ENCODE measurements around the gene NFASC. TPM values are rescaled to one million over a fixed set of nuclear protein-coding genes. Genes with fewer than 3 reads are reported as not detected.

Gene NFASC
- total and polyA plus RNA-seq, 2 donors, result 0.14 to 1.4 TPM

GRCh38 chr1:204848579-204848978, 22.1 kb upstream of the NFASC start:
- WGBS, result 89% methylated on average over 5 of the region's 5 CpGs

GRCh38 chr1:204852854-204853253, 17.8 kb upstream of the NFASC start:
- Histone ChIP-seq H3K36me3 (ENCODE audit: control insufficient read depth in 2 of 2, insufficient read depth in 2 of 2, low read length in 1 of 2) (no peaks in the 10 kb centered on the region), H3K4me1 (ENCODE audit: control insufficient read depth in 2 of 2, insufficient read depth in 2 of 2, low read length in 2 of 2) (no peaks in the 10 kb centered on the region), H3K27ac (ENCODE audit: low read depth in 1 of 2, low read length in 1 of 2) (no peak overlapping the region), H3K9me3 (ENCODE audit: control insufficient read depth in 2 of 2, insufficient read depth in 1 of 2, low read length in 1 of 2) (no peaks in the 10 kb centered on the region), H3K4me3 (ENCODE audit: low read length in 2 of 2) (no peak overlapping the region), H3K27me3 (ENCODE audit: control insufficient read depth in 2 of 2, insufficient read depth in 1 of 2, low read length in 1 of 2) (peaks cover 0 to 9% of the 10 kb centered on the region in 2 donors)
- WGBS, result 92% methylated on average over 2 of the region's 2 CpGs
- no peak for DNase-seq (ENCODE audit: low read depth in 6 of 9, low spot score in 9 of 9)

More at GRCh38 chr1:204848579-204848978, 22.1 kb upstream of the NFASC start:
- Histone ChIP-seq H3K27me3 (ENCODE audit: control insufficient read depth in 2 of 2, insufficient read depth in 1 of 2, low read length in 1 of 2) (peaks cover 0 to 2% of the 10 kb centered on the region in 2 donors), H3K36me3 (ENCODE audit: control insufficient read depth in 2 of 2, insufficient read depth in 2 of 2, low read length in 1 of 2) (no peaks in the 10 kb centered on the region), H3K27ac (ENCODE audit: low read depth in 1 of 2, low read length in 1 of 2) (no peak overlapping the region), H3K9me3 (ENCODE audit: control insufficient read depth in 2 of 2, insufficient read depth in 1 of 2, low read length in 1 of 2) (no peaks in the 10 kb centered on the region), H3K4me1 (ENCODE audit: control insufficient read depth in 2 of 2, insufficient read depth in 2 of 2, low read length in 2 of 2) (no peaks in the 10 kb centered on the region), H3K4me3 (ENCODE audit: low read length in 2 of 2) (no peak overlapping the region)
- no peak for DNase-seq (ENCODE audit: low read depth in 6 of 9, low spot score in 9 of 9)

- no peaks in the 10 kb centered on the region for H3K36me3 ChIP-seq (ENCODE audit: control insufficient read depth in 2 of 2, insufficient read depth in 2 of 2, low read length in 1 of 2)
- DNase-seq (ENCODE audit: low read depth in 6 of 9, low spot score in 9 of 9), result no peak
- no peak overlapping the region for H3K4me3 ChIP-seq (ENCODE audit: low read length in 2 of 2)
- H3K27ac ChIP-seq (ENCODE audit: low read depth in 1 of 2, low read length in 1 of 2), result no peak overlapping the region
- peaks cover 0 to 9% of the 10 kb centered on the region in 2 donors for H3K27me3 ChIP-seq (ENCODE audit: control insufficient read depth in 2 of 2, insufficient read depth in 1 of 2, low read length in 1 of 2)
- H3K4me1 ChIP-seq (ENCODE audit: control insufficient read depth in 2 of 2, insufficient read depth in 2 of 2, low read length in 2 of 2), result no peaks in the 10 kb centered on the region
- 97% methylated on average over 1 of the region's 1 CpG for WGBS
- H3K9me3 ChIP-seq (ENCODE audit: control insufficient read depth in 2 of 2, insufficient read depth in 1 of 2, low read length in 1 of 2), result no peaks in the 10 kb centered on the region
Measured at GRCh38 chr1:204853436-204853835, 17.2 kb upstream of the NFASC start.

DNA sequence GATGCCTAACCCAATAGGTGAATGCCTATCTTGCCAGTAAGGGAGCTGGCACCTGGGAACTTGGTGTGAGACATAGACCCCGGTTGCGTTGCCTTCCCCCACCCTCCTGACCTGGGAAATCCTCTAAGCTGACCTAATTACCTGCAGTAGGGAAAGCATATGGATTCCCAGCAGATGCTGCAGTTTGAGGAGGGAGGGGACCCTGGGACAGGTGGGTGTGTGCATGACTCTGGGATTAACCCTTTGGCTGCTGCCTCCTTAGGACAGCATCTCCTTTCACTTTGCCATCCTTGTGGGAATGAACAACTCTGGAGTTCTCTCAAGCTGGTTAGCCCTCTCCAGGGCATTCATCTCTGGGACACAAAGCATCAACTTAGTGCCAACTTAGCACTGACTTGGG, 16.4 kb upstream of the NFASC start:
- 49% methylated on average over 2 of the region's 2 CpGs for WGBS

DNA sequence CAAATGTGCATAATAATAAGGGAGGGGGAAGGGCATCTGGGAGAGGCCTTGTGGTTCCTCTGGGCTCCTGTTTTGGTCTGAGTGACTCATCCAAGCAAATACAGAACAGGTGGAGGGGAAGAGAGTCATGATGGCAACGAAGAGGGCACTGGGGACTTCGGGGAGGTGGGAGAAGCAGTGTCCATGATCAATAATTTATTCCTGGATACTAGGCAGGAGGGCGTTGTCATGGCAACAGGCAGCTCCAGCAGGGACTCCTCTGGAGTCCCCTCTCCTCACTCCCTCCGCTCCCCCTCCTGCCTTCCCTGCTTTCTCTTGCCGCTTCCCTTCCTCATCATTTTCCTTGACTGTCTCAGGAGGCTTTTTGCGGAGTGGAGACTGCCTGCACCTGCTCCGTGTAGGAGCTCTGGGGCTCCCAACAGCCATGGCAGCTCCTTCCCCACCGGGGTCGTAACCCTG, 12.3 kb upstream of the NFASC start:
- no peak for DNase-seq (ENCODE audit: low read depth in 6 of 9, low spot score in 9 of 9)
- no peaks in the 10 kb centered on the region for H3K4me1 ChIP-seq (ENCODE audit: control insufficient read depth in 2 of 2, insufficient read depth in 2 of 2, low read length in 2 of 2)
- H3K36me3 ChIP-seq (ENCODE audit: control insufficient read depth in 2 of 2, insufficient read depth in 2 of 2, low read length in 1 of 2), result no peaks in the 10 kb centered on the region
- WGBS, result 73% methylated on average over 9 of the region's 9 CpGs
- H3K27me3 ChIP-seq (ENCODE audit: control insufficient read depth in 2 of 2, insufficient read depth in 1 of 2, low read length in 1 of 2), result peaks cover 0 to 11% of the 10 kb centered on the region in 2 donors
- no peaks in the 10 kb centered on the region for H3K9me3 ChIP-seq (ENCODE audit: control insufficient read depth in 2 of 2, insufficient read depth in 1 of 2, low read length in 1 of 2)
- H3K4me3 ChIP-seq (ENCODE audit: low read length in 2 of 2), result no peak overlapping the region
- H3K27ac ChIP-seq (ENCODE audit: low read depth in 1 of 2, low read length in 1 of 2), result no peak overlapping the region

More for the DNA sequence above, 16.4 kb upstream of the NFASC start:
- Histone ChIP-seq H3K36me3 (ENCODE audit: control insufficient read depth in 2 of 2, insufficient read depth in 2 of 2, low read length in 1 of 2) (no peaks in the 10 kb centered on the region), H3K27me3 (ENCODE audit: control insufficient read depth in 2 of 2, insufficient read depth in 1 of 2, low read length in 1 of 2) (peaks cover 0 to 13% of the 10 kb centered on the region in 2 donors), H3K9me3 (ENCODE audit: control insufficient read depth in 2 of 2, insufficient read depth in 1 of 2, low read length in 1 of 2) (no peaks in the 10 kb centered on the region), H3K4me3 (ENCODE audit: low read length in 2 of 2) (no peak overlapping the region), H3K4me1 (ENCODE audit: control insufficient read depth in 2 of 2, insufficient read depth in 2 of 2, low read length in 2 of 2) (no peaks in the 10 kb centered on the region), H3K27ac (ENCODE audit: low read depth in 1 of 2, low read length in 1 of 2) (no peak overlapping the region)
- DNase-seq (ENCODE audit: low read depth in 6 of 9, low spot score in 9 of 9), result no peak

GRCh38 chr1:204859861-204860267, 10.8 kb upstream of the NFASC start:
- WGBS, result 83% methylated on average over 4 of the region's 4 CpGs
- Histone ChIP-seq H3K36me3 (ENCODE audit: control insufficient read depth in 2 of 2, insufficient read depth in 2 of 2, low read length in 1 of 2) (no peaks in the 10 kb centered on the region), H3K27me3 (ENCODE audit: control insufficient read depth in 2 of 2, insufficient read depth in 1 of 2, low read length in 1 of 2) (peaks cover 0 to 7% of the 10 kb centered on the region in 2 donors), H3K4me1 (ENCODE audit: control insufficient read depth in 2 of 2, insufficient read depth in 2 of 2, low read length in 2 of 2) (no peaks in the 10 kb centered on the region), H3K9me3 (ENCODE audit: control insufficient read depth in 2 of 2, insufficient read depth in 1 of 2, low read length in 1 of 2) (no peaks in the 10 kb centered on the region), H3K4me3 (ENCODE audit: low read length in 2 of 2) (no peak overlapping the region), H3K27ac (ENCODE audit: low read depth in 1 of 2, low read length in 1 of 2) (no peak overlapping the region)
- no peak for DNase-seq (ENCODE audit: low read depth in 6 of 9, low spot score in 9 of 9)

GRCh38 chr1:204863024-204863423, 7.6 kb upstream of the NFASC start:
- no peak for DNase-seq (ENCODE audit: low read depth in 6 of 9, low spot score in 9 of 9)
- 80% methylated on average over 5 of the region's 5 CpGs for WGBS
- Histone ChIP-seq H3K4me1 (ENCODE audit: control insufficient read depth in 2 of 2, insufficient read depth in 2 of 2, low read length in 2 of 2) (no peaks in the 10 kb centered on the region), H3K27me3 (ENCODE audit: control insufficient read depth in 2 of 2, insufficient read depth in 1 of 2, low read length in 1 of 2) (peaks cover 0 to 7% of the 10 kb centered on the region in 2 donors), H3K4me3 (ENCODE audit: low read length in 2 of 2) (no peak overlapping the region), H3K27ac (ENCODE audit: low read depth in 1 of 2, low read length in 1 of 2) (no peak overlapping the region), H3K36me3 (ENCODE audit: control insufficient read depth in 2 of 2, insufficient read depth in 2 of 2, low read length in 1 of 2) (no peaks in the 10 kb centered on the region), H3K9me3 (ENCODE audit: control insufficient read depth in 2 of 2, insufficient read depth in 1 of 2, low read length in 1 of 2) (no peaks in the 10 kb centered on the region)

- no peak for DNase-seq (ENCODE audit: low read depth in 6 of 9, low spot score in 9 of 9)
- 96% methylated on average over 4 of the region's 4 CpGs for WGBS
Measured at GRCh38 chr1:204863730-204864129, 6.9 kb upstream of the NFASC start.

DNA sequence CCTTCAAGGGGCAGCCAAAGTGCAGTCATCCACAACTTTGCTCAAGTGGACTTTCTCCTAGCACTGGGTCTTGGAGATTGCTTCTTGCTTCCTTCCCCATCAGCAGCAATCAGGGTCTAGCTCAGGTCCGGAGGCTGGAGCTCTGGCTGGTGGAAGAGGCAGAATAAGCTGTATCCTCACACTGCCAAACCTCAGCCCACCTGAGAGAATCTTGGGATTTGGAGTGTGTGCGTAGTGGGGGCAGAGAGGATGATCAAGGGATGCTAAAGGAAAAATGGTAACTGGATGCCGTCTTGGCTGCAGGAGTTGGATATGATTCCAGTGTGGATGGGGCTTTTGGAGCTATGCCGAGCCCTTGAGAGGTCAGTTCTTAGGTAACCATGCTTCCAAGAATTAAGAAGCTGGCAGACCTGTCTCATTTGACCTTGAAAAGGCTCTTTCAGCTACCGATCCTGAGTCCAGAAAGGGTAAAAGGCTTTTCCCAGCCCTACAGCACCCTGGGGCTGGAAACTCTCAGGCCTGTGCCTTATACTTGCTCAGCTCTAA, 4.5 kb upstream of the NFASC start:
- H3K36me3 ChIP-seq (ENCODE audit: control insufficient read depth in 2 of 2, insufficient read depth in 2 of 2, low read length in 1 of 2), result no peaks in the 10 kb centered on the region
- 92% methylated on average over 5 of the region's 5 CpGs for whole genome bisulfite sequencing
- H3K4me1 ChIP-seq (ENCODE audit: control insufficient read depth in 2 of 2, insufficient read depth in 2 of 2, low read length in 2 of 2), result no peaks in the 10 kb centered on the region
- no peaks in the 10 kb centered on the region for H3K9me3 ChIP-seq (ENCODE audit: control insufficient read depth in 2 of 2, insufficient read depth in 1 of 2, low read length in 1 of 2)
- no peak overlapping the region for H3K4me3 ChIP-seq (ENCODE audit: low read length in 2 of 2)
- no peak overlapping the region for H3K27ac ChIP-seq (ENCODE audit: low read depth in 1 of 2, low read length in 1 of 2)
- H3K27me3 ChIP-seq (ENCODE audit: control insufficient read depth in 2 of 2, insufficient read depth in 1 of 2, low read length in 1 of 2), result peaks cover 0 to 6% of the 10 kb centered on the region in 2 donors
- DNase-seq (ENCODE audit: low read depth in 6 of 9, low spot score in 9 of 9), result no peak

More at GRCh38 chr1:204863730-204864129, 6.9 kb upstream of the NFASC start:
- Histone ChIP-seq H3K4me1 (ENCODE audit: control insufficient read depth in 2 of 2, insufficient read depth in 2 of 2, low read length in 2 of 2) (no peaks in the 10 kb centered on the region), H3K36me3 (ENCODE audit: control insufficient read depth in 2 of 2, insufficient read depth in 2 of 2, low read length in 1 of 2) (no peaks in the 10 kb centered on the region), H3K4me3 (ENCODE audit: low read length in 2 of 2) (no peak overlapping the region), H3K9me3 (ENCODE audit: control insufficient read depth in 2 of 2, insufficient read depth in 1 of 2, low read length in 1 of 2) (no peaks in the 10 kb centered on the region), H3K27me3 (ENCODE audit: control insufficient read depth in 2 of 2, insufficient read depth in 1 of 2, low read length in 1 of 2) (peaks cover 0 to 7% of the 10 kb centered on the region in 2 donors), H3K27ac (ENCODE audit: low read depth in 1 of 2, low read length in 1 of 2) (no peak overlapping the region)
